B cell (primary cell): ENCODE results near the gene GAL3ST2. TPM values are rescaled to one million over a fixed set of nuclear protein-coding genes. Genes with fewer than 3 reads are reported as not detected.

Experiments
- ATAC-seq: fragments of 200-7000 bp; cut with Tn5 transposase; one replicate; pipeline ENCODE4 v1.10.0; 2021; ENCODE audit warnings: low read depth, mild to moderate bottlenecking, moderate number of reproducible peaks, moderate library complexity
- CTCF ChIA-PET: fragments of 350-600 bp; sonication (Branson Sonifier 250); formaldehyde crosslinking; loops from one replicate; lab custom pipeline; 2021; ENCODE audit warnings: antibody characterized with exemption, inconsistent platforms; lab: Charles Lee
- POLR2A ChIA-PET: fragments of 350-600 bp; sonication (Branson Sonifier 250); formaldehyde crosslinking; loops from one replicate; lab custom pipeline; 2021; ENCODE audit warnings: antibody characterized with exemption; lab: Charles Lee
- DNase-seq: peaks from one replicate; pipeline ENCODE4 v3.0.0; 2013
- H2AFZ ChIP-seq: 2 replicates; pipeline ENCODE4 v1.6.1; 2012; ENCODE audit warnings: mild to moderate bottlenecking, low read depth, low read length; ENCODE audit not compliant: insufficient read depth, poor library complexity, severe bottlenecking
- H3K27ac ChIP-seq, 2 donors: 1 replicate in 1 of 2; 2 replicates in 1 of 2; pipeline ENCODE4 v1.5.1; 2012 to 2013; ENCODE audit warnings: low read length in 2 of 2, mild to moderate bottlenecking in 2 of 2, moderate library complexity in 1 of 2
- H3K27me3 ChIP-seq, 4 experiments: fragments of 200-600 bp in 1 of 4; sonication (generic) in 1 of 4; replicated peaks in 1 of 4; 1 replicate in 2 of 4; 2 replicates in 2 of 4; pipeline versions ENCODE4 v1.6.1 to v1.7.0; 2013 to 2016; ENCODE audit warnings: low read length in 3 of 4, mild to moderate bottlenecking in 2 of 4, mixed read lengths in 1 of 4, moderate library complexity in 1 of 4; ENCODE audit not compliant: insufficient read depth in 4 of 4, control insufficient read depth in 3 of 4; ENCODE audit errors: control extremely low read depth in 1 of 4
- H3K36me3 ChIP-seq, 2 experiments: replicated peaks in 1 of 2; 1 replicate in 1 of 2; 2 replicates in 1 of 2; pipeline versions ENCODE4 v1.6.1 to v1.7.1; 2013; ENCODE audit warnings: low read length in 1 of 2; ENCODE audit not compliant: insufficient read depth in 2 of 2, control insufficient read depth in 1 of 2; ENCODE audit errors: control extremely low read depth in 1 of 2, extremely low read depth in 1 of 2
- H3K4me1 ChIP-seq, 2 donors: fragments of 200-600 bp in 1 of 2; sonication (generic) in 1 of 2; 1 replicate in 1 of 2; 2 replicates in 1 of 2; pipeline versions ENCODE4 v1.5.1 to v1.6.1; 2013 to 2017; ENCODE audit warnings: low read length in 2 of 2; ENCODE audit not compliant: control insufficient read depth in 2 of 2, insufficient read depth in 2 of 2
- H3K4me2 ChIP-seq: replicated peaks from 2 replicates; pipeline ENCODE3; 2012; ENCODE audit warnings: mild to moderate bottlenecking, low read depth, low read length; ENCODE audit not compliant: poor library complexity, severe bottlenecking
- H3K4me3 ChIP-seq, 5 experiments: fragments of 200-600 bp in 1 of 5; sonication (generic) in 1 of 5; 1 replicate in 3 of 5; 2 replicates in 2 of 5; pipeline versions ENCODE4 v1.5.1 to v1.7.0; 2011 to 2016; ENCODE audit warnings: low read length in 4 of 5, mild to moderate bottlenecking in 4 of 5, low read depth in 2 of 5, control low read depth in 1 of 5, moderate library complexity in 1 of 5; ENCODE audit not compliant: insufficient read depth in 1 of 5; ENCODE audit errors: control extremely low read depth in 1 of 5, extremely low read depth in 1 of 5
- H3K79me2 ChIP-seq: fragments of 200-600 bp; sonication (generic); one replicate; pipeline ENCODE4 v1.6.0; 2016; ENCODE audit warnings: low read length; ENCODE audit not compliant: control insufficient read depth, insufficient read depth
- H3K9ac ChIP-seq: fragments of 200-600 bp; sonication (generic); 2 replicates; pipeline ENCODE4 v1.6.1; 2017; ENCODE audit warnings: mild to moderate bottlenecking, low read length, moderate library complexity
- H3K9me3 ChIP-seq, 3 donors: one replicate each; pipeline versions ENCODE4 v1.6.1 to v1.7.1; 2013; ENCODE audit warnings: low read length in 2 of 3; ENCODE audit not compliant: control insufficient read depth in 2 of 3, insufficient read depth in 1 of 3; ENCODE audit errors: control extremely low read depth in 1 of 3
- H4K20me1 ChIP-seq: 2 replicates; pipeline ENCODE4 v1.6.0; 2012; ENCODE audit warnings: mild to moderate bottlenecking, low read length; ENCODE audit not compliant: insufficient read depth, control insufficient read depth, poor library complexity, severe bottlenecking
- H3K27ac Mint-ChIP-seq: one replicate; pipeline ENCODE4 v1.8.0; 2021; ENCODE audit warnings: mixed read lengths
- H3K27me3 Mint-ChIP-seq: one replicate; pipeline ENCODE4 v1.8.0; 2021; ENCODE audit warnings: mixed read lengths
- H3K4me1 Mint-ChIP-seq: one replicate; pipeline ENCODE4 v1.8.0; 2021; ENCODE audit warnings: mixed read lengths
- H3K4me3 Mint-ChIP-seq: one replicate; pipeline ENCODE4 v1.8.0; 2021; ENCODE audit warnings: mixed read lengths
- H3K9me3 Mint-ChIP-seq: one replicate; pipeline ENCODE4 v1.8.0; 2022; ENCODE audit warnings: mixed read lengths; ENCODE audit not compliant: insufficient read depth
- EZH2 ChIP-seq: IDR thresholded peaks from 2 replicates; pipeline ENCODE4 v1.6.1; 2012; ENCODE audit warnings: borderline replicate concordance, low read depth, mild to moderate bottlenecking, moderate library complexity, low read length; ENCODE audit not compliant: insufficient read depth, poor library complexity, severe bottlenecking
- WGBS: methylation state at CpG from one replicate; pipeline ENCODE4 v1.1.5; 2013; ENCODE audit warnings: missing lambda C conversion rate; ENCODE audit not compliant: insufficient coverage; 5-methylcytosine and 5-hydroxymethylcytosine counted together
- intact Hi-C: fragments of 100-400 bp; cut with micrococcal nuclease; formaldehyde crosslinking; loops from one replicate; pipeline ENCODE4 v1.10.0; 2022
- polyA plus RNA-seq: library from polyadenylated mRNA; depleted of rRNA; stranded (reverse); fragments of >200 nt; gene quantifications from 2 replicates; pipeline ENCODE4 v1.2.3, GENCODE V29; 2012
- total RNA-seq, 2 donors: library from RNA; stranded (reverse); fragments of 120-200 nt in 1 of 2; gene quantifications; 1 replicate in 1 of 2; 2 replicates in 1 of 2; pipeline versions ENCODE4 v1.2.3 to v1.2.4, GENCODE V29; 2013 to 2022
- TF ChIP-seq, protein P1 (sequence below): fragments of 200-600 bp; IDR thresholded peaks from one replicate; pipeline ENCODE4 v1.8.0; 2022; ENCODE audit warnings: antibody characterized with exemption, mild to moderate bottlenecking

GAL3ST2 gene
- total and polyA plus RNA-seq, 2 donors (not counting 1 experiment from before 2014, with no cell fraction given): 0.10 TPM; not detected in 1

DNA sequence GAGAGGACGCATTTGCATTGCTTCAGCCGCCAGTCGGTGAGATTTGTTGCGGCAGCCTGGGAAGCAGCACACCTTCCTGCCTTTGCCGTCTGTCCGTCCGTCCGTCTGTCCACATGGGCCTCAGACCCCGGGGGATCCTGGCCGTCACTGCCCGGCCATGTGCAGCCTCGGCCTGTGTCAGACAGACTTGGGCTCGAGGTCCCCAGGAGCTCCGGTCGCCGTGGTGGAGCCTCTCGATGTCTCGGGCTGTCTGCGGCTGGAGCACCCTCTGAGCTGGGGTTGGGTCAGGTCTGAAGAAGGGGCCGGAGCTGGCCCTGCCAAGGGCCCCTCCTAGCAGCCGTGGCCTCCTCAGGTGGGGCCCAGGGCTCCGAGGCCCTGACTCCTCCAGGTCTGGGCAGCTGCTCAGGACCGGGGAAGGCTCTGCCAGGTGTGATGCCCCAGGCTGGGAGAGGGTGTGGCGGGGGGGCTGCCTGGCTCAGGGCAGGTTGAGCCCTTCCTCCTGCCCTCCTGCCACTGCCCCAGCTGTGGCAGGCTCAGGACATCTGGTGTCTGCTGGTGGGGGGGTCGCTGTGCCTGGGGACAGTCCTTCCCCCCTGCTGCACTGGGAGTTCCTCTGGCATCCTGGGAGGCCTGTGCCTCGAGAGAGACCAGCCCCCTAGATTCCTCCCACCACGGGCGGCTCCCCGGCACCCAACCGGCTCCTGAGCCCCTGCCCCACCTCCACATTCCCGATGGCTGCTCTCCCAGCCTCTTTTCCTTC lies 44.2 kb downstream of the GAL3ST2 start:
- Histone ChIP-seq H3K9ac (no peak overlapping the region), H3K4me3 (no peak overlapping the region), H3K27ac (no peak overlapping the region), H3K27me3 (peaks cover 0 to 22% (median 2%) of the 10 kb centered on the region in 4 experiments), H3K79me2 (no peaks in the 10 kb centered on the region), H3K9me3 (peaks cover 0 to 19% (median 0%) of the 10 kb centered on the region in 3 donors), H3K36me3 (no peaks in the 10 kb centered on the region), H3K4me1 (peaks cover 6 to 25% of the 10 kb centered on the region in 2 donors), H4K20me1 (no peaks in the 10 kb centered on the region), H2AFZ (no peak overlapping the region), H3K4me2 (no peak overlapping the region)
- H3K9me3 Mint-ChIP-seq: no peaks in the 10 kb centered on the region
- TF ChIP-seq, protein P1, sequence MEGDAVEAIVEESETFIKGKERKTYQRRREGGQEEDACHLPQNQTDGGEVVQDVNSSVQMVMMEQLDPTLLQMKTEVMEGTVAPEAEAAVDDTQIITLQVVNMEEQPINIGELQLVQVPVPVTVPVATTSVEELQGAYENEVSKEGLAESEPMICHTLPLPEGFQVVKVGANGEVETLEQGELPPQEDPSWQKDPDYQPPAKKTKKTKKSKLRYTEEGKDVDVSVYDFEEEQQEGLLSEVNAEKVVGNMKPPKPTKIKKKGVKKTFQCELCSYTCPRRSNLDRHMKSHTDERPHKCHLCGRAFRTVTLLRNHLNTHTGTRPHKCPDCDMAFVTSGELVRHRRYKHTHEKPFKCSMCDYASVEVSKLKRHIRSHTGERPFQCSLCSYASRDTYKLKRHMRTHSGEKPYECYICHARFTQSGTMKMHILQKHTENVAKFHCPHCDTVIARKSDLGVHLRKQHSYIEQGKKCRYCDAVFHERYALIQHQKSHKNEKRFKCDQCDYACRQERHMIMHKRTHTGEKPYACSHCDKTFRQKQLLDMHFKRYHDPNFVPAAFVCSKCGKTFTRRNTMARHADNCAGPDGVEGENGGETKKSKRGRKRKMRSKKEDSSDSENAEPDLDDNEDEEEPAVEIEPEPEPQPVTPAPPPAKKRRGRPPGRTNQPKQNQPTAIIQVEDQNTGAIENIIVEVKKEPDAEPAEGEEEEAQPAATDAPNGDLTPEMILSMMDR: no peak
- no peak for TF ChIP-seq EZH2
- DNase-seq: no peak
- WGBS: 90% methylated on average over 22 of the region's 31 CpGs
- no peak overlapping the region for H3K4me3 Mint-ChIP-seq
- intact Hi-C loops: no loop called here
- ChIA-PET POLR2A (no interaction called here), CTCF (no interaction called here)
- H3K4me1 Mint-ChIP-seq: peaks cover 7% of the 10 kb centered on the region
- no peak overlapping the region for H3K27ac Mint-ChIP-seq
- peaks cover 27% of the 10 kb centered on the region for H3K27me3 Mint-ChIP-seq
- no peak for ATAC-seq
